NCI-H510A (cell line): Measurements from ENCODE around the gene TTC28.

ENCODE experiments used
- DNase-seq: peaks from one replicate; lab custom pipeline; 2025; lab: John Stamatoyannopoulos, UW

Gene TTC28

DNA sequence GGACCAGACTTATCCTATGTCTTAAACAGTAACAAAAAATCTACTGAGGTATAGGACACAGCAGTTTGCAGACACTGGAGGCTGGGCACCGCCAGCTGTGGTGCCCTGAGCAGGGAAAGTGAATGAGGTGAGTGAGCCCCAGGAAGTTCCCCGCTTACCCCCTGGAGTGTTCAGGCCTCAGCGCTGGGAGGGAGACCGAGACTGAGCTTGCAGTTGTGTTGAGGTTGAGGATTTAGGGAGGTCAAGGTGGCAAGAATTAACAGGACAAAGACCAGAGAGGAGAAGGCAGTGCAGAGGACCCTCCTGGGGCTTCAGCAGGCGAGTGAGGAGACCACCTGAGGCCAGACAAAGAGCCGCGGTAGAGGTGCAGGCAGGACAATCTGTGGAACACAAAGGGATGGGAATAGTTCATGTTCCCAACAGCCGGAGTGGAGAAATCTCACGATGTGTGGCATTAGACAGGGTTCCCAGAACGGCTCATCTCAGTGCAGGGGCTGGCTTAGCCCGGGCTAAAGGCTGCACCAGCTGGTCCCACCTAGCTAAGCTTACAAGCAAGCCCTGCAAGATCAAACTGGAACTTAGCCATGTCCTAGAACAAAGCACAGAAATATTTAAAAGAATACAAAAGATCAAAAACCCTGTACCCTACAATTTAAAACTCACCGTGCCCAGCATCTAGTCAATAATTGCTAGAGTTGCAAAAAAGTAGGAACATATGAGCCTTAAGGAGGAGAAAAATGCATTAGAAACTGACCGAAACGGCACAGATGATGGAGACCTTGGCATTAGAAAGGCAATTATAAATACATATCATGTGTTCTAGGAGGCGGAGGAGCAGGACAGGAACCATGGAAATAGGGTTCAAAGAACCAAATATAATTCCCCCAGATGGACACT is 713.2 kb downstream of the TTC28 start:
- no peak for DNase-seq

DNA sequence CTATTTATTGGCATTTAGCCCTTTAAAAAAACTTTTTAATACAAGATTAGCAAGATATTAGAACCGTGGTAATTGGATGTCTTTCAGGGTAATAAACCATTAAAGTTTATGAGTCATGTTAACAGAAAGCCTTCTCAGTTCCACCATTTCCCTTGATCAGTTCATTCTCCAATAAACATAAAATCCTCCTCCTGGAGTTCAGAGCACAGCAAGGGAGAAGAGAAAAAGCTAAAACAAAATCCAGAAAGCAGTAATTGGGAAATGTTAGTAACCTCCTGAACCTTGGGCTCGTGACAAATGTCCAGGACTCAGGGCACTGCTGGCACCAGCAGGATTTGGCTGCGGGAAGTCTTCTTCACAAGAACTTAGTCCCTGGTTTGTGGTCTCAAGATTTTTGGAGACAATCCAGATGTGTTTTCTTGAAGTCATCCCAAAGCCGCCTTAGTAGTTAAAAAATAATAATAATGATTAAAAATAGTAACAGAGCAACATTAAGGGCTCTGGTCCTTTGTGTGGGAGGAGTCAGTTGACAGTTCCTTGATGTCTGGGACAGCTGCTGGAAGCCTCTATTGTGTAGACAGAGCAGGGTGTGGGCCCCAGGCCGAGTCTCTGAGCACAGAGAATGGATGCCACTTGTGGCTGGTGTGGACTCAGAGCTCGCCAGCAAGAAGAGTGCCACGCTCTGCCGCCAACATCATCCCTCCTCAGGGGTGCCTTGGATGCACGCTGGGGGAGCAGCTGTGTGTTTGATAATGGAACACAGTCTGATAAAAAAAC is 717.2 kb downstream of the TTC28 start:
- no peak for DNase-seq

DNA sequence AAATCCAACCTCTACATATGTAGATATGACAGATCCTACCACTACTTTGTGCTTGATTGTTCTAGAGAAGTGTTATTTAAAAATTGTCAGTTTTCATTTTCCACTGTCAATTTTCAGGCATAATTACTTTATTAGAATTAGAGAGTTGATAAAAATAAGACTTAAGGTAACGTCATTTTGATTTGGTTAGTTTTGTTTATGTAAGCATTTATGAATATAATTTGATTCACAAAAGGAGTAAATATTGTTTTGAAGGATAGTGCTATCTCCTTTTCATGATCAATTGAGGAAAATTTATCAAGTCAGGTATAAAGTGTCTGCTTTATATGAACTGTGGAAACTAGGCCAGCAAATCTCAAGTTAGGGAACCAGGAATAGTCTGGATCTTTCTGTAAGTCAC is 718.0 kb downstream of the TTC28 start:
- DNase-seq, result no peak

DNA sequence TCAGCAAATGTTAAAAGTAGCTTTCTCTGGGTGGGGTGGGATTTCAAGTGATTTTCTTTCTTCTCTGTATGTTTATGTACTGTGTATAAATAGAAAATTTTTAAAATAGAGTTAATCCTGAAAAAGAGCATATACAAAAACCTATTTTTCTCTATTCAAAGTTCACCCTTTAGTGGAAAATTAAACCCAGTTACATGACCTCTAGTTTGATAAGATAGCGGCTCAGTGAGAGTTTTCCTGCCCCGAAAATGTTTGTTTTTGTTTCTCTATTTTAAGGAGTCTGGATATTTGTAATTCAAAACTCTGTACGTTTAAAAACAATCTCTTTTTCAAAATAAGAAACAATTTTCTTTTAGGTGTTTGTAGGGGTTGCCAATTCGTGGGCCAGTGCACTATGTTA is 718.5 kb downstream of the TTC28 start:
- DNase-seq, result no peak

DNA sequence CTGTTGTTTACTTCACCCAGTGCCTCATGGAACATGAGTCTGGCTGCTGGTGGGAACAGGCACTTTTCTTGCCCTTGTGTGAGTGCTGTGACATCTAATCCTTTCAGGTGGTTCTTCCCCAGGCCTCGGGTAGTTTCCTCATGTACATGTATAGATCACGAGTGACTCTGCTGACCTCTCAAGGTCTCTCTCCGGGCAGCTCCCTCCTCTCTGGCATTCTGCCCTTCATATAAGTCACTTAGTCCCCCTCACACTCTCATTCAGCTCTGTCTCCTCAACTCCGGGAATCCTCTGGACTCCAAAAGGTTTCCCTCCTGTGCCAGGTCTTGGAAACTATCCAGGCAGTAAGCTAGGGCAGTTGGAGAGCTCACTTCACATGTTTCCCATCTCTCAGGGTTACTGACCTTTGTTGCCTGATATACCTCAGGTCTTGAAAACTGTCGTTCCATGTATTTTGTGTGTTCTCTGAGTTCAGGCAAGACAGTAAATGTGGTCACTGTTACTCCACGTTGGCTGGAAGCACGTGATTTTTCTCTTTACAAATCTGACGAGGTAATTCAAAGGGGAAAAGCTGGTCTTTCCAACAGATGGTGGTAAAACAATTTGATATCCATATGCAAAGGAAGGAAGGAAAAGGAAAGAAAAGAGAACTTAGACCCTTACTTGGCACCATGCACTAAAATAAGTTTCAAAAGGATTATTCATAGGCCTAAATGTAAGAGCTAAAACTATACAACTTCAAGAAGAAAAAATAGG is 720.1 kb downstream of the TTC28 start:
- DNase-seq, result no peak

DNA sequence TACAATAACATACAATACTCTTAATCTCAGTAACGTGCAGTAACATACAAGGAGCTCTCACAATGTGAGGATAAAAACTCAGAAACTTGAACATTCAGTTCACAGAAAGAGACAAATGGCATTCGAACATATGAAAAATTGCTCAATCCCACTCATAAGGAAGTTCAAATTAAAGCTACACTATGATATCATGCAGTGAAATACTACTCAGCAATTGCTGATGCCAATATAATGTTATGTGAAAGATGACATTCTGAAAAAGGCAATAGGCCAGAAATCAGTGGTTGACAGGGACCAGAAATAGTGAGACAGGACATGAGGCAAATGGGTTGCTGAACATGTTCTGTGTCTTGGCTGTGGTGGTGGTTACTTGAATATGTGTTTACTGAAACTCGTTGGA is 726.9 kb downstream of the TTC28 start:
- DNase-seq, result no peak

DNA sequence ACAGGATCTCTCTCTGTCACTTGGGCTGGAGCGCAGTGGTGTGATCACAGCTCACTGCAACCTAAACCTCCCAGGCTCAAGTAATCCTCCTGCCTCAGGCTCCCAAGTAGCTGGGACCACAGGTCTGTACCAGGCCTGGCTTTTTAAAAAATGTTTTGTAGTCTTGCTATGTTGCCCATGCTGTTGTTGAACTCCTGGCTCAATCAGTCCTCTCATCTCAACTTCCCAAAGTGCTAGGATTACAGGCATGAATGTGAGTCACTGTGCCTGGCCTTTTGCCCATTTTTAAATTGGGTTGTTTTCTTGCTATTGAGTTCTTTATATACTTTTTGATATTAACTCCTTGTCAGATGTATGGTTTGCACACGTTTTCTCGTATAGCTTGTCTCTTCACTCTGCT is 727.5 kb downstream of the TTC28 start:
- DNase-seq, result no peak

DNA sequence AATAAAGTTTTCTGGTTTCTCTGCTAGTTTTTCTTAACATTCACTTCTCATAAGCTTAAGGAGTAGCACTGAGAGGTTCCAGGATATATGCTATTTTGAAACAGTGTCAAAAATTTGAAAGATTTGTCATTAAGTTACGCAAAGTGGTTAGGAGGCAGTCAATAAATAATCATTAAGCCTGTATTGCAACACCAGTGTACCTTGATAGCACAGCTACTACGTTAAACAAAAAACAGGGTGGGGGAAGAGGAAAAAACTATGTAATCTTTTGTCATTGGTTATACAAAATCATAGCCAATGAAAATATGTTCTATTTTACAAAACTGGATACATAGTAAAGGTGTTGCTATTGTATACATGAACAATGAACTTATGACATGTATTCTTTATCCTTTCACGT is 730.2 kb downstream of the TTC28 start:
- DNase-seq, result no peak

DNA sequence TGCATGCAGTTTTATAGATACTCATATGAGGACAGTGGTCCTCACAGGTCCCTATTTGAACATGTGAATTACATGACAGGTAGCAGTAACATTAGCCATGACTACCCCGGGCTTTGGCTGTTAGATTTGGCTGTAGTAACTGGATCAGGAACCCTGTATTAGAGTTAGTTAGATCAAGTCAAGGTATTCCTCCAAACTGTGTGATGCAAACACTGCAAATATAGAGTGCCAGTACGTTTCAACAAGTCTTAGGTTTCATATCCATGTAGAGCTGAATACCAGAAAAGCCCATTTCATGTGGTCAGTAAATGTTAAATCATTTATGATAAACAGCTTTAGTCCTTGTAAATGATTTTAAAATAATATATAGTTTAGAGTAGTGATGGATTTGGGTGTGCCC is 731.1 kb downstream of the TTC28 start:
- DNase-seq, result no peak

DNA sequence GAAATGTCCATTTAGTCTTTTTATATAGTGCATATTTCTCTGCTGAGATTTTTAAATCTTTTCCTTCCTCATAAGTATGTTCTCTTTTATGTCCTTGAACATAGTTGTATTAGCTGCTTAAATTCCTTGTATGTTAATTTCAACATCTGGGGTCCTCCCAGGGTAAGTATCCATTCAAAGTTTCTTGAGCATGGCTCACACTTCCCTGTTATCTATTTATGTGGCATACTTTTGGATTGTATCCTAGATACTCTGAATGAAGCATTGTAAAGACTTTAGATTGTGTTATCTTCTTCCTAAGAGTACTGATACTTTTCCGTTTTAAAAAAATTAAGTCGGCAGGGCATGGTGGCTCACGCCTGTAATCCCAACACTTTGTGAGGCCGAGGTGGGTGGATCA is 732.2 kb downstream of the TTC28 start:
- DNase-seq, result no peak

DNA sequence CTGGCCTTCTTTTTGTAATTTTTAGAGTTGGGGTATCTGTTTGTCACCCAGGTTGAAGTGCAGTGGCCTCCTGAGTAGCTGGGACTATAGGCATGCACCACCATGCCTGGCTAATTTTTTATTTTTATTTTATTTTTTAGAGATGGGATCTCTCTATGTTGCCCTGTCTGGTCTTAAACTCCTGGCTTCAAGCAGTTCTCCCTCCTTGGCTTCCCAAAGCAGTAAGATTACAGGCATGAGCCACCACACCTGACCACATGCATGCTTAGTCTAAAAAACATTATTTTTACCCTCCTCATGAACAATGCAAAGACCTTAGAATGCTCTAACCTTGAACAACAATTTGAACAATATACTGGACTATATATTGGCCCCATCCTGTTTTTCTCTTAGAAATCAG is 738.5 kb downstream of the TTC28 start:
- DNase-seq, result no peak

DNA sequence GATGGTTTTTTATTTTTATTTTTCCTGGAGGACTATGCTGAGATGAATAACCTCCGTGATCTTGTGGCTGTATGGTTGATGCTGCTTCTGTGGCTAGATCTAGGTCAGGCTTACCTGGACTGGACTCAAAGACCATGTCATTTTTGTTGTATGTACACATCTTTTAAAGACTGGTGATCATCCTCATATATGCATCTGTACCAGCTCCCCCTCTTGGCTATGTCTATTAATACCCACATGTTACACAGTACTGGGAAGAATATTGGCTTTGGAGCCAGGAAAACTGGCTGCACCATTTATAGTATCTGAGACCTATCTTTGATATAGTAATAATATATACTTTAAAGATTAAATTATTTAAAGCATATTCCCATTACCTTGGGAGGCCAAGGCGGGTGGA is 742.2 kb downstream of the TTC28 start:
- DNase-seq, result no peak

DNA sequence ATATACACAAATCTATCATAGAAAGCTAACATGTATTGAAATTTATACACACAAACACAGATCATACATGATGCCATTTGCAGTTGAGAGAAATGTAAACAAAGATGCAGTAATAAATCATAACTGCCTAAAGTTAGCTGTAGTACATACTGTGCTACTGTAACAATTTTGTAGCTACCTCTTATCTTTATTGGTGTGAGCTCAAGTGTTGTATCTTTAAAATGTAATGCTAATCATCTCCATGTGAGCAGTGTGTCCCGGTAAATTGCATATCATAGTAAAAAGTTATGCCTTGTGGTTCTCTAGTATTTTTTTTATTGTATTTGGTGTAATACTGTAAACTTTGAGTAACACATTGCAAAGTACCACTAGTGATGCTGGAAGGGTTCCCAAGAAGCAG is 743.7 kb downstream of the TTC28 start:
- DNase-seq, result no peak

DNA sequence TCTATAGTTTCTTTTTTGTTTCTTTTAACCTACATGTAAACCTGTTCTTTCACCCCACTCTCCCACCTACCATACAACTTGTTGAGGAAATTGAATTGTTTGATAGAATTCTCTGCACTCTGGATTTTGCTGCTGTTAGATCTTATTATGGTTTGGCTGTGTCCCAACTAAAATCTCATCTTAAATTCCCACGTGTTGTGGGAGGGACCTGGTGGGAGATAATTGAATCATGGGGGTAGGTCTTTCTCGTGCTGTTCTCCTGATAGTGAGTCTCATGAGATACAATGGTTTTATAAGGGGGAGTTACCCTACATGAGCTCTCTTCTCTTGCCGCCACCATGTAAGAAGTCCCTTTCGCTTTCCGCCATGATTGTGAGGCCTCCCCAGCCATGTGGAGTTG is 745.6 kb downstream of the TTC28 start:
- no peak for DNase-seq

DNA sequence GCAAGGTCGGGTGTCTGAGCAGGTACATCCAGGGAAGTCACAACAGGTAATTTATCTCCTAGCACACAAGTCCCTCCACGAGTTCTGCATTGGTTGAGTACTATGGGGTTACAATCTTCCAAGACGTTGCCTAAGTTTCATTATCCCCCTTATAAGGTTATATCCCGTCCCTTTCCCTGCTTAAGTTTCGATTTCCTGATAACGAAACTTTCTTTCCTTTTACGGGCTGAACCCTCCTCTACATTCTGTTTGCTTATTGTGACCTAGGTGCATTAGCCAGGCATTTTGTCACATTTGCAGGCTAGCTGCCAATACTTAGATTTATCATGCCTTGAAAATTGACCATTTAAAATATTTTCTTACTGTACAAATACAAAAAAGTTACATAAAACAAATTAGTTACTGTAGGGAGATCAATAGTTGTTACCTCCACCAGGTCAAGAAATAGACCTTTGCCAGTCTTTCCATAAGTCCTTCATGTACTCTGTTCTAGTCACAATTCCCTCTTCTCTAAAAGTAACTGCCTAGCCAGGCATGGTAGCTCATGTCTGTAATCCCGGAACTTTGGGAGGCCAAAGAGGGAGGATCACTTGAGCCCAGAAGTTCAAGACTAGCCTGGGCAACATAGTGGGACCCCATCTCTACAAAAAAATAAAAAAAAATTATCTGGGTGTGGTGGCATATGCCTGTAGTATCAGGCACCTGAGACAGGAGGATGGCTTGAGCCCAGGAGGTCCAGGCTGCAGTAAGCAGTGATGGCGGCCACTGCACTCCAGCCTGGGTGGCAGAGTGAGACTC is 746.3 kb downstream of the TTC28 start:
- no peak for DNase-seq

DNA sequence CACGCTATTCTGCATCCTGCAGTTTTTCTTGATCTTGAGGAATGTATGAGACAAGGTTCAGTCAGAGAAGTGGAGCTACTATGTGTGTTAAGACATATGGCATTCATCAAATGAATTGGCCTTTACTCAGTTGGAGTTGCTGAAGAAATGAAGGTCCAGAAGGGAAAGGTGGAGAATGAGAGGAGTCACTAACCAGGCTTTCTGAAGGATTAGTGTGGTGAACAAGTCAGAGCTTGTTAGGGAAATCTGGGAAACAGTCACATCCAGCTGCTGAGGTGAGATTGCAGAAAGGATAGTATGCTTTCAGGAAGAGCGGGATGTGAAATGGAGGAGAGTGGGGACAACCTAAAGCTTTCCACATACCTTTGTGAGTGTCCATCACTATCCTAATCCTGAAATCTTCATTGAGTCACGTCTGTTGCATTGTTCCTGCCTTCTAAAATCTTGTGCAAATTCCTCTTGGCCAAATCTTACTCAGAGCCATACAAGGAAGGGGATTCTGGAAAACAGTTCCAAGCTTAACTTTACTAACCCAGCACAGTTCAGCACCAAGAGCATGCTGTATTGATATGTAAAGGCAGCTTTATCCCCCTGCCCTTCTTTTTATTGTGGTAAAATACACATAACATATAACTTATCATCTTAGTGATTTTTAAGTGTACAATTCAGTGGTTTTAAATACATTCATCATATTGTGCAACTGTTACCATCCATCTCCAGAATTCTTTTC is 749.1 kb downstream of the TTC28 start:
- DNase-seq, result no peak
